Stimulated activated CD8-positive, alpha-beta memory T cell treated with anti-CD3 and anti-CD28 coated beads, Interleukin-15, amount 100 ng/mL, for 4 hours (primary cell): ENCODE data around the gene EEF1A2.

Experiments
- DNase-seq, 2 donors: peaks; one replicate each; pipeline ENCODE4 v3.0.0-alpha.2; 2020; ENCODE audit warnings: low read depth in 2 of 2

EEF1A2 gene

DNA sequence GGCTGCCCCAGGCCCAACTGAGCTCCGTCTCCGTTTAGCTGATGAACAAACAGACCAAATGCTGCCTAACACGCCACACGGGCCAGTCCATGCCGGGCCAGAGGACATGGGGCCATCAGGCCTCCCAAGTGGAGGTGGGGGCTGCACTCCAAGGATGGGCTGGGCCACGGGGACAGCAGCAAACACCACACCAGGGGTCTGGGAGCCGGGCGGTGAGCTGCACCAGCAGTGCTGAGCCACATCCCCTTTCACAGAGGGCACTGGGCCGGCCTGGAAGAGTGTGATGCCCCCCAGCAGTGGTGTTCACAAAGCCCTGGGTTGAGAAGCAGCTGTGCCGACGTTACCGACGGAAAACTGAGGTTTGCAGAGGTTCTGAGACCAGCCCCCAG is 29.2 kb downstream of the EEF1A2 start:
- no peak for DNase-seq

DNA sequence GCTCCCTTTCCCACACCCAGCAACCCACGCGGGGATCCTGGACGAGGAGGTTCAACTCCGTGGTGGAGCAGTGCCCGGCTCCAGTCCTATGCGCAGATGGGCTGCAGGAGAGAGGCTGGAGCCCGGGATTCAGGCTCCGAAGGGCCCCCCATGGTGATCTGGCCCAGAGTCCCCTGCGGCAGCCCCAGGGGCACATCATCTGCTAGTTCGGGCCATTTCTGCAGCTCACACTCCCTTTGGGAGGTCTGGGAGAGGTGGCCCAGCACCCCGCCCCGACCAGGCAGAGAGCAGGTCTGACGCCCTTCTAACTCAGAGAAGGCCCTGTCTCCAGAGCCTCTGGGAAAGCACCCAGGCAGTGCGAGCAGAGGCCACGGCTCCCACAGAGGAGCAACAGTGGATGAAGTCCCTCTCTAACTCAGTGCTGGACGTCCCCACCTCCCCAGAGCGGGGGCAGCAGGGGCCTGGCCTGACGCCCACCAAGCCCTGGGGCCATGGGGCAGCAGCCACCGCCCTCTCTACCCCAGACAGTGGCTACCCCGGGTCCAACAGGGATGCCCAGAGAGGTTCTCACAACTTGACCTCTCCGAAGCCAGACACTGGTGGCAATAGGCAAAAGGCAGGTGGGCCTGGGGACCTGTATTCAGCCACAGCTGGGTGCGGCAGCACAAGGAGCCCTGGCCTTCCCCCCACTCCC is 29.7 kb downstream of the EEF1A2 start:
- DNase-seq: no peak

DNA sequence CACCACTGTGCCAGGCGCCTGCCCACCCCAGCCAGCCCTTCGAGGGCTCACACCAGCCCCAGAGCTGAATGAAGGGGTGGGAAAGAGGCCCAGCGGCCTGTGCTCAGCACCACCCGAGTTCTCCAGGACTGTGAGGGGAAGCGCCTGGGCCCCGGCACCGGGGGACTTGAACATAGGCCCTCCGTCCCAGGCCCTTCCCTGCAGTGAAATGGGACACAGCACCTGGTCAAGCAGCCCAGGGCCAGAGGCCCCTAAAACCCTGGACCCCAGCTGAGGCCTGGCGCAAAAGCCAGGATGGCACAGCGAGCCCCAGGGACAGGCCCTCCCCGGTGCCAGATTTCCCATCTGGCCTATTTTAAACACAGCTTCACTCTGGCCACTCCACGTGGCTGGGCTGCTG is 30.5 kb downstream of the EEF1A2 start:
- DNase-seq: no peak

DNA sequence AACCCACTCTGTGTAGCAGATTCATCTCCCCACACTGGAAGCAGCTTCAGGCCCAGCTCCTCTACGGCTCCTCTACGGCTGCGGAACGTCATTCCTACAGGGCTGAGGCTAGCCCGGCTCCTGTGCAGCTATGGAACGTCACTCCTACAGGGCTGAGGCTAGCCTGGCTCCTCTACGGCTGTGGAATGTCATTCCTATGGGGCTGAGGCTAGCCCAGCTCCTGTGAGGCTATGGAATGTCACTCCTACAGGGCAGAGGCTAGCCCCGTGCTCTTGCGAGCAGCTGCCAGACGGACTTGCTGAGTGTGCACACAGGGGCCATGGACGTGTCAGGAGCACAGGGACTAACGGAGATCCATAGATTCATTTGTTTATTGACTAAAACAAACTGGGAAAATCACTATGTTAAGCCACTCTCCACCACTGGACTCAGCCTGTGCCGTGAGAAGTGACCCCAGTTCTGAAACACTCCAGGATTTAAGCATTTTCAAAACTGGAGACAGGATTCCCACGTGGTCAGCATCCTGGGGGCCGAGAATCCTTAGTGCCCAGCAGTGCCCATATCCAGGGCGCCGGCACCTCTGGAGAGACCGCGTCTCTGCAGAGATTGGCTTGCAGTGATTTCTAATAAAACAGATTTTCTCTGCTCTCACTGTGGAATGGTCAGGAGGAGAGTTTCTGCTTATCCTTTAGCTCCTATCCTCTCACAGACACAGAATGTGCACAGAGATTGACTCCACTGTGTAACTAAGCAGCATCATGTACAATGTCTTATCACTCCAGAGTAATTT is 31.4 kb downstream of the EEF1A2 start:
- no peak for DNase-seq

DNA sequence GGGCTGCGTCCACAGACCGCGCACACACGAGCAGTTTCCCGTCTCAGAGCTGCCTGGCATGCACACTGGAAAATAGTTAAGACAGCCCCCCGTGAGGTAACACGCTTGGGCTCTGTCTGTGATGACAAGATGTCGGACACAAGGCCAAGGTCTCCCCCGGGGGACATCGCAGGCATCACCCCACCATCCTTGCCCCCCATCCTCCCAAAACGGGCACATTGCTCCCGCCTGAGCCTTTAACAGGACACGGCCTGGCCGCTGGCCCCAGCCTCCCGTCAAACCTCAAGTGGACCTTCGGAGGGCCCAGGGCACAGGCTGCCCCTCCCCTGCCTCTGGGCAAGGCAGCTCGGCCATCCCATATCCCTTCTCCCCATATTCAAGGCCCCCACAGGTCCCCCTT is 32.0 kb downstream of the EEF1A2 start:
- no peak for DNase-seq

DNA sequence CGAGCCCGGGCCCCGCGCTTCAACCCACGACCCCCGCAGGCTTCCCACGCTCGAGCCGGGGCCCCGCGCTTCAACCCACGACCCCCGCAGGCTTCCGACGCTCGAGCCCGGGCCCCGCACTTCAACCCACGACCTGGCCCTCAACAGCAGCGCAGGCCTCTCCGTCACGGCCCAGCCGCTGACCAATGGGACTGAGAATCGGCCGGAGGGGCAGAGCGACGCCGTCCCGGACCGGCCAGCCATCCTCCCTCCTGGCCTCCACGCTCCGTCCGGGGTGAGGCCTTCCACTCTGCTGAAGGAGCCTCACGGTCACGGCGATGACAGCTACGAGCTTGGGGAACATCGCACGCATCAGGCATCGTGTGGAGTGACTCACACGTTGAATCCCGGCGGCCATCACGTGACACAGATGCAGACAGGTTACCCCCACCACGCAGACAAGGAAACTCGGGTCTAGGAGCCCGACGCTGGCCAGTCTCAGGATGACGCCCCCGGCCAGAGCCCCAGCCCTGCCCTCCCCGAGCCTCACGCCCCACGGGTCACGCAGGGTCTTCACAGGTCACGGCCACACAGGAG is 32.5 kb downstream of the EEF1A2 start:
- no peak for DNase-seq

DNA sequence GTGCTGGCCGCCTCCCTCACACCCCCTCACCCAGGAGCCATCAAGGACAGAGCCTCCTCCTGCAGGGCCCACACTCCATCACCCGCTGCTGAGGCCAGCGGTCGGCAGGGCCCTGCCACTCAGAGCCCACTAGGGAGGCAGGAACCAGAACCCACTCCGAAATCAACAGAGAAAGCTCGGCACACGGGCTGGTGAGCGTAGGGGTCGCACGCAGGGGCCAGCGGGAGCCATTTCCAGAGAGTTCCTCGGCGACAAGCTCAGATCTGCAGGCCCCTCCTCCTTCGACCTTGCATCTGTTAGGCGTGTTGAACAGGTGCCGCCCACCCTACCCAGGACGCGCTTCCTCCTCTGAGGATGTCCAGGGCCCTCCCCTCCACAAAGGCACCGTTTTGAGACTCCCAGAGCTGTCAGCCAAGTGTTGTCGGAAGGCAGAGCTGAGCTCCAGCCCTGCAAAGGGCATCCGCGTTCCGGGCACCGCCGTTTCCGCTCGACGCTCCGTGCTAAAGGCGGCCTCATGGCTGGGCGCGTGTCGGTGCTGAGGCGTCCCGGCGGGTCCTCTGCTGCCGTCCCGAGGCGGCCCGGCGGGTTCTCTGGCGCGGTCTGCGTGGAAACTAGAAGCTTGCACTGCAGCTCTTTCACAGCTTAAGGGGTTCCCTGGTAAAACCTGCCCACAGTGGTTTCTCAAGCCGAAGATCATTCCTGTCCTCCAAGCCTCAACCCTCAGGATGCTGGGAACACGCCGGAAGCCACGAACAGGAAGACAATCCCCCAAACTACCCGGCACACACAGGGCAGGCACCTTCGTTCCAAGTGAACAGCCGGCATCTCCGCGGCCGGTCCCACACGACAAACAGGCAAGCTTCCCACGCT is 33.3 kb downstream of the EEF1A2 start:
- no peak for DNase-seq

DNA sequence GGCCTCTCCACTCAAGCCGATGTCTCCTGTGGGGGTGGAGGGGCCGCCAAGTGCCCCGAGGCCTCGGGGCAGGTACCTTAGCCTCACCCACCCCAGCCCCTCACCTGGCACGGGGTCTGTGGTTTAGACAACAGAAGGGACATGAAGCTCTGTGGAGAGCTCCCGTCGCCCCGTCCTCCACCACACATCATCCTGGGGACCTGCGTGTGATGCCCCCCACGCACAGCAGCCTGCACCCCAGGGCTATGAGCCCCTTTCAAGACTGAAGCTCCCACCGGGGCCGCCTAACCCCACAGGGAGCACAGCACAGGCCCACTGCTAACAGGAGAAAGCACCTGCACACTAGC is 34.6 kb downstream of the EEF1A2 start:
- no peak for DNase-seq

DNA sequence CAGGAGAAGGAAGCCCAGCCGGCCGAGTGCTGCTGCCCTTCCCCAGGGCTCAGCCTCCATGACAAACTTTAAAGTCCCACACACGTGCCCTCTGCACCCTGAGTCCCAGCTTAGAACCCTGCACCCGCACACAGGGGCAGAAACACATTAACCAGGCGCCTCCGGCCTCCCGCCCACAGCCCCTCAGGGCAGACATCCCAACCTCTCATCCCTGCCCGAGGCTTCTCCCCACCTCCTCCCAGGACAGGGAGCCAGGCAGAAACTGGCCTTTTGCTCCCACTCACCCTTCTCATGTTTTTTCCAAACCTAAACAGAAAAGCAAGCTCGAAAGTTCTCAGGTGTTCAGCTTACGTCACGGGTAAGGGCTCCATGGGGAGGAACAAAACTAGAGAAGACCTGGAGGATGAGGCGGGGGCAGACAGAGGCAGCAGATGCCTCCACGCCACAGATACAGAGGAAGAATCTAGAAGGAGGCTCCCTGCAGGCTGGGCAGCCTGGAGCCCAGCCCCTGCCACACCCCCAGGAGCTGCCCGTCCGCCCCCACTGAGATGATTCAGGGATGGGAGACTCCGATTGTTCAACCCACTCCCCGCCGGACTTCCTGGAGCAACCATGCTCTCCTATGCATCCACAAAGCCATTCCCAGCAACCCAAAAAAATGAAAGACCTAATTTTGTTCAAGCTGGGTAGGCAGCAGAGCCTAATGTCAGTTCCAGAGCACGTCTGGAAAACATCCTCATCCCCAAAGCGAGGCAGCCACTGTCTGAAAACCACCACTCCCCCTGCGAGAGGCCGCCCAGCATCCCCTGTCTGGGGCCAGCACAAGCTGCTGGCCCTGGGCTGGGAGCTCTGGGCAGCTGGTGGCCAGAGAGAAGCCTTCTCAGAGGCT is 35.2 kb downstream of the EEF1A2 start:
- DNase-seq: no peak

DNA sequence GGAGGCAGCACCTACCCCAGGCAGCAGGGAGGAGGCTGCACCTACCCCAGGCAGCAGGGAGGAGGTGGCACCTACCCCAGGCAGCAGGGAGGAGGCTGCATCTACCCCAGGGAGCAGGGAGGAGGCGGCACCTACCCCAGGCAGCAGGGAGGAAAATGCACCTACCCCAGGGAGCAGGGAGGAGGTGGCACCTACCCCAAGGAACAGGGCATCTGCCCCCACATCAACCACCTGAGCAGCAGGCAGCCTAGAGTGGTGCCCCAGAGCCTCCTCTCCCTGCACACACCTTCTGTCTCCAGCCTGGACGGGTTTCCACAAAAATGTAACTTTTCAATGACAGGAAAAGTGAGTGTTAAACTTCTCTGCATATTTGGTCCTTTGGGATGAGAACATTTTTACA is 36.6 kb downstream of the EEF1A2 start:
- no peak for DNase-seq

DNA sequence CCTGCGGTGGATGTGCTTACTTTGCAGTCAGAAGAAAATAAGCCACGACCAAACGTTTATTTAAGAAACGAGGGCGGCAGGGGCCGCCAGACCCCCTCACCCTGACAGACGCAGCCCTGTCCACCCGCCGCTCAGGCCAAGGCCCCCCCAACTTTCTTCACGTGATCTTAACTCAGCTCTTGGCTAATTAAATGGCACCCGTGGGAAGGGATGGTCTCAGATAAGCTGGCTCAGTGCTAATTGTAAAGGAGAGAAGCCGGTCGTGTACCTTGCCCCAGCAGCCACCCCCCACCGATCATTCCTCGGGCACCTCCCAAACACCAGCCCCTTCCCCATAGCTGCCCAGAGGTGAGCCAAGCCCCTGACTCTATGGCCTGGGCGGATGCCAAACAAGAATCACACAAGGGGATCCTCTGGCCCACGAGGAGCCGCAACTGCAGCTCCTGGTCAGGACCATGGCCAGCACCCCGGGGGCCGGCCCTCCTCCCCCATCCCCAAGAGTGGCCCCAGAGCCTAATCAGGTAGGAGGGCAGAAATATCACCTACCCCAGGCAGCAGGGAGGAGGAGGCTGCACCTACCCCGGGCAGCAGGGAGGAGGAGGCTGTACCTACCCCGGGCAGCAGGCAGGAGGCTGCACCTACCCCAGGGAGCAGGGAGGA is 37.6 kb downstream of the EEF1A2 start:
- no peak for DNase-seq

DNA sequence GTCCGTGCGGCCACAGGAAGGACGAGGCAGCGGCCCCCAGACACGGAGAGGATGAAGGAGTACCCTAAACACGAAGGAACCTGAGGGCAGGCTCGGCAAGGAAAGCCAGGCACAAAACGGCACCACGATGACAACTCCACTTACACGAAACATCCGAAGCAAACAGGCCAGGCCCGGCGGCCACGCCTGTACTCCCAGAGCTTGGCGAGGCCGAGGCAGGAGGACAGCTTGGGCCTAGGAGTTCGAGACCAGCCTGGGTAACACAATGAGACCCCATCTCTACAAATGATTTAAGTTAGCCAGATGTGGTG is 39.9 kb downstream of the EEF1A2 start:
- DNase-seq: no peak

DNA sequence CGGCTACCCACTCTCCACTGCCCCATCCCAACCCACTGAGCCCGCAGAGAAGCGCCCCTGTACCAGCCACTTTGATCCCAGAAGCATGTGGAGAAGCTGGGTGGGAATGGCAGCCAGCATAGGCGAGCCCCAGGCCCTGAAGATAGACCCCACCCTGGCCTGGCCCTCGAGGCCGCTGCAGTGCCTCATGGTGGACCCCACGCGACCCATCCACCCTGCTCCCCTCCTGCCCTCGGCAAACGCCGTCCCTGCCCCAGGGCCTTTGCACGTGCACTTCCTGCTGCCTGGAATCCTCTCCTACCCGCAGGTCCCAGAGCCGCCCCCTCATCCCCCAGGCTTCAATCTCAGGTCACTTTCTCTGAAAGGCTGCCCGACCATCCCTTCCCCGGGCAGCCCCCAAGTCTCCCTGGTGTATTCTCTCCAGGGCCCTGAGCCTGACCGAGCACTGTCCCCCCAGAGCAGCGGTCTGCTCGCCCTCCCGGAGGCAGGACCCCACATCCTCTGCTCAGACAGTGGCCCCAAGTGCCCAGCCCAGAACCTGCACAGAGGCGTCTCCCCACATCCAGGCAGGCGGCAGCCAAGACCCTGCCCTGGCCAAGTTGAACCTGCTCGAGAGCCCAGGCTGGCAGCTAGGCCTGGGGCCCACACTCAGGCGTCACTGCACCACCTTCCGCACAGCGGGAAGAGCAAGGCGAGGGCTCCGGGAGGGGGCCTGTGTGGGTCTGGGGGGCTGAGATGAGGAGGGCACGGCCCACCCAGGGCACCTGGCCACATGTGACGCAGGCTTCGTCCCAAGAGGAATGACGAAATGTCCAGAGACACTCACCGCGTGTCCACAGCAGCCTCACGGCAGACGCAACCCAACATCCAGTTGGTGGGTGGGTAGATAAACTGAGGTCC is 40.5 kb downstream of the EEF1A2 start:
- DNase-seq: no peak

DNA sequence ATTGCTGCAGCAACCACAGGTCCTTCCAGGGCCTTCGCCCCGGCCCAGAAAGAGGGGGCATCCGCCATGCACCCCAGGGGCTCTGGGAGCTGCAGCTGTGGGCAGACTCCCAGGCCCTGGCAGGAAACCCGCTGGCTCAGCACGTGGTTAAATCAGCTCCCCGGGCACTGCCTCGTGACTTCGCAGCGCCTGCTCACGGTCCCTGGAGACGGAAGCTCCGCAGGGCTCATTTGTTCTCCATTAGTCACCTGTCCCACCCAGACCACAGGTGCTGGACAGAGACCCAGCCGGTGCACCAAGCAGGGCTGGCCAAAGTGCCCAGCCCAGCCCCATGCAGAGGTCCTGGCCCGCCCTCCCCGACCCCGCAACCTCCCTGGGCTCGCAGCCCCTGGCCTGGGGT is 41.1 kb downstream of the EEF1A2 start:
- DNase-seq: no peak

DNA sequence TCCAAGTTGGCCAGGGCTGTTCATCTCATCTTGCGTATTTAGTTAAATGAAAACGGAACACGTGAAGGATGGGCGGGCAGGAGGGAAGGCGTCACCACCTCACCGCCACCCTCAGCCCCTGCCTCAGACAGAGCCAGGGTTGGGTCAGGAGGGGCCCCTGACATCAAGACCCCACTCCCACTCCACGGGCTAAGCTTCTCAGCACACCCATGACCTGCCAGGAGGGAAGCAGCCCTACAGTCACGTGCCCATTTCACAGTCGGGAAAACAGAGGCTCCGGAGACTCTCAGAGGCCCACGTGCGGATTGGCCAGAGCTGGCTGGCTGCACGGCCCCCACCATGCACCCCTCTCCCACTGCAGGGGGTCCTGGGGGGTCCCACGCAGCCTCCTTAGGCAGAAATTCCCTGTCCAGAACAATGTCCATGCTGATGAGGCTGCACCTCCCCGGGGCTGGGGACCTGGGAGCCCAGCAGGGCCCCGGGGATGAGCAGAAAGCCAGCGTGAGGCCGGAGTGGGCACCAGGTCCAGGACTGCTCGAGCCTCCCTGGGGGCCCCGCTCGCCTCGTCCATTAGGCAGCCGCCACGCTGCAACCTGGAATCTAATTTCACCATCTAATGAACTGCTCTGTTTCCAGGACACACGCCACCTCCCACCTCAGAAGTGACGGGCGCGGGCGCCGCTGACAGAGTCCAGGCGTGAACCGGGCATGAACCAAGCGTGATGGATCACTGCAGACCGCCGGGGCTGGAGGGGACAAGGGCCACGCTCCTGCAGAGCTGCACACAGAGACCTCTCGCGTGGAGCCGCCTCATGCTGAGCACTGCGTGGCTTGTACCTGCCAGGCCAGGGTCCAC is 42.2 kb downstream of the EEF1A2 start:
- DNase-seq: no peak

DNA sequence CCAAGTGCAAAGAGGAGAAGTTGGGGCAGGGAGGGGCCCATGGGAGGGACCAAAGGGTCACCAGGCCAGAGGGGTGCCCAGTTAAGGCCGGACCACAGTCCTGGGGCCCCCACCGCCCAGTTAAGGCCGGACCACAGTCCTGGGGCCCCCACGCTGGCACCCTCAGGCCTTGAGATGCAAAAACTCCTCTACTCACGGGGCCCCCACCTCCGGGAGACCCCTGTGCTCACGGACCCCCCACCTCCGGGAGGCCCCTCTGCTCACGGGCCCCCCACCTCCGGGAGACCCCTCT is 43.4 kb downstream of the EEF1A2 start:
- DNase-seq: no peak

DNA sequence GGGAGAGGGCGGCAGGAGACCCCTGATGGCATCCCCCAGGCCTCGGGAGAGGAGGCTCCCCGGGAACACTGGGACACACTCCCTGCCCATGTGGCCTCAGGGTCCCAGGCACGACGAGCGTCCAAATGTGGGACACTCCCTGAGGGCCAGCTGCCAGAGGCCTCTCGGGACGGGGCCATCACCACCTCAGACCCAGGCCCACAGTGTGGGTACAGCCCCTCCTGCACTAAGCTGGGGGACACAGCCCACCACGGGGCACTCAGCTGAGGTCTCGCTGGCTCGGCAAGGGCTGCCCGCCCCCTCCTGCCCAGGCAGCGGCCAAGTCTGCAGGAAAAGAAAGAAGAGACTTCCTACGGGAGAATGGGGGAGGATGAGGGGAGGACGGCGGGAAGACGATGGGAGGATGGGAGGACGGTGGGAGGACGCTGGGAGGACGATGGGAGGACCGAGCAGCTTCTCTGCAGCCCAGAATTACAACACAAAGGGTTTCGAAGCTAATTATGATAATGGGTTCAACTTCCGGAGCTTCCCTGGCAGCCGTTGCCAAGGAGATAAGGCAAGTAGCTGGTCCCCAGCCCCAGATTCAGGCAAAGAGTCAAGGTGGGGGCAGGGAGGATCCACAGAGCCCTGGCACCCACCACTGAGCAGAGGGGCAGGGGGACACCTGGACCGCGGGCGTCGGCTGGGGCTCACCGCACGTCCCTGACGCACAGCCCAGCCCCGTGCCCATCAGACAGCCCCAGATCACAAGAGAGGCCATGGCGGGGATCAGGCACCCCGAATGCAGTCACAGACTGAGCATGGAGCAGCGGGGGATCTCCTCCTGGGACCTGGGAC is 43.9 kb downstream of the EEF1A2 start:
- DNase-seq: no peak

DNA sequence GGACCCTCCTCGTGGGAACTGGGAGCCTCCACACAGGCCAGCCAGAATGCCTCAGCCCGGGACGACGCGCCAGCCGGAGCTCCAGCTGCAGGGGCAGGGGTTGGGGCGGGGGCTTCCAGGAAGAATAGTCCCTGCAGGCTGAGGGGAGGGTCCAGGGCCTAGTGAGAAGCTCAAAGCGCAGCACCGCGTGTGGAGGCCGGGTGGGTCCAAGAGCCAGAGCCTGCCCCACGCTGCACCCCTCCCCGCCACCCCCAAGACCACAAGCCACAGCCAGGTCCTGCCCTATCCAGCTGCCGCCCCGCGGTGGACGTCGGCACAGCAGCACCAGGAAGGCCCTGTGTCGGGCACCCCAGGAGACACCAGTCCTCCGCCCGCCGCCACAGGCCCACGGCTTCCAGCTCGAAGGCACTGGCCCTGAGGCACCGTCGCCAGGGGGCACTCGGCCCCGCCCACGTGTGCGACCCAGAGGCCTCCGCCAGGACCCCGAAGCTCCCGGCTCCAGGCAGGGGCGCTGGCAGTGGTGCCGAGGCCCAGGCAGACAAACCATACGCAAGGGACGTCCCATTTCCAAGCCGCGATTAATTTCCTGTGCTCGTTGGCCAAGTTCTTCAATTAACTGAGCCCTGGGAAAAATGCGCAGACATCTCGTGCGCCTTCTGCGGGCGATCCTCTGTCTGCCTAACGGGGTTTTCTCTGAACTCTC is 45.9 kb downstream of the EEF1A2 start:
- DNase-seq: no peak
